RPMI8226 (cell line): ENCODE data around the gene NCOA3.
A peak's percentile ranks its signal among the peaks of the same experiment; 100 is the strongest.

Experiments
- DNase-seq: peaks from one replicate; pipeline ENCODE4 v3.0.0-alpha.2; 2015

The NCOA3 gene

GRCh38 chr20:47669489-47669888 is 167.8 kb downstream of the NCOA3 start:
- no peak for DNase-seq

- no peak for DNase-seq
Observed at GRCh38 chr20:47669927-47670890, 168.5 kb downstream of the NCOA3 start.

- DNase-seq: no peak
Observed at GRCh38 chr20:47670913-47671312, 169.2 kb downstream of the NCOA3 start.

- DNase-seq: no peak
Observed at GRCh38 chr20:47672166-47672565, 170.5 kb downstream of the NCOA3 start.

GRCh38 chr20:47672886-47673670 is 171.4 kb downstream of the NCOA3 start:
- DNase-seq: no peak

- DNase-seq: no peak
Observed at GRCh38 chr20:47673671-47673955, 171.9 kb downstream of the NCOA3 start.

GRCh38 chr20:47674145-47674544 is 172.5 kb downstream of the NCOA3 start:
- DNase-seq: no peak

GRCh38 chr20:47674686-47675085 is 173.0 kb downstream of the NCOA3 start:
- DNase-seq: no peak

- DNase-seq: no peak
Observed at GRCh38 chr20:47675190-47676142, 173.8 kb downstream of the NCOA3 start.

- DNase-seq: no peak
Observed at GRCh38 chr20:47676219-47676721, 174.6 kb downstream of the NCOA3 start.

GRCh38 chr20:47676912-47677634 is 175.4 kb downstream of the NCOA3 start:
- no peak for DNase-seq

- peak; percentile 73 for DNase-seq
Observed at GRCh38 chr20:47677635-47678453, 176.2 kb downstream of the NCOA3 start.

GRCh38 chr20:47678536-47678935 is 176.8 kb downstream of the NCOA3 start:
- DNase-seq: no peak

- no peak for DNase-seq
Observed at GRCh38 chr20:47679462-47679861, 177.8 kb downstream of the NCOA3 start.

GRCh38 chr20:47680804-47681529 is 179.3 kb downstream of the NCOA3 start:
- no peak for DNase-seq

- DNase-seq: no peak
Observed at GRCh38 chr20:47682028-47682783, 180.5 kb downstream of the NCOA3 start.

- DNase-seq: no peak
Observed at GRCh38 chr20:47682916-47683315, 181.2 kb downstream of the NCOA3 start.

GRCh38 chr20:47684306-47685080 is 182.8 kb downstream of the NCOA3 start:
- DNase-seq: no peak

- DNase-seq: no peak
Observed at GRCh38 chr20:47686545-47686944, 184.9 kb downstream of the NCOA3 start.
